GM18907 (cell line): ENCODE measurements around the gene PCDHGA8.
"Not testable (repeated sequence)": the region's sequence is repeated elsewhere in the genome, so short reads cannot be mapped to it uniquely, and the experiment has no call there.

Experiments used
- ATAC-seq: cut with Tn5 transposase; IDR thresholded peaks from one replicate; pipeline ENCODE4 v1.9.1; 2021; ENCODE audit warnings: mild to moderate bottlenecking, moderate library complexity; ENCODE audit not compliant: unreplicated experiment

Gene PCDHGA8

GRCh38 chr5:141430332-141431113 is 38.1 kb downstream of the PCDHGA8 start, which contains the start of gene PCDHGA12:
Gene PCDHGA12, plus strand, starts transcription at chr5:141430507. Its CDS starts 253 bp downstream, at chr5:141430760.
- ATAC-seq = peak; percentile 90

- no peak for ATAC-seq
Observed at GRCh38 chr5:141431286-141431685, 38.9 kb downstream of the PCDHGA8 start.

GRCh38 chr5:141432308-141432707 is 39.9 kb downstream of the PCDHGA8 start:
- not testable (repeated sequence) for ATAC-seq

GRCh38 chr5:141432726-141433125 is 40.3 kb downstream of the PCDHGA8 start:
- ATAC-seq = not testable (repeated sequence)

- ATAC-seq = no peak
Observed at GRCh38 chr5:141434006-141434405, 41.6 kb downstream of the PCDHGA8 start.

GRCh38 chr5:141437221-141437620 is 44.8 kb downstream of the PCDHGA8 start:
- no peak for ATAC-seq

- ATAC-seq = no peak
Observed at GRCh38 chr5:141439411-141440141, 47.1 kb downstream of the PCDHGA8 start.

- no peak for ATAC-seq
Observed at GRCh38 chr5:141440341-141440740, 47.9 kb downstream of the PCDHGA8 start.

GRCh38 chr5:141441571-141442170 is 49.2 kb downstream of the PCDHGA8 start:
- ATAC-seq = no peak
